CD4-positive, CD25-positive, alpha-beta regulatory T cell (primary cell): Measurements from ENCODE around the gene SLC5A9. TPM values are rescaled to one million over a fixed set of nuclear protein-coding genes. Genes with fewer than 3 reads are reported as not detected.

ENCODE experiments used
- ATAC-seq, 2 donors: fragments of 150-1000 bp; cut with Tn5 transposase; one replicate each; pipeline ENCODE4 v1.10.0; 2021; ENCODE audit warnings: low read depth in 2 of 2, moderate number of reproducible peaks in 2 of 2, moderate library complexity in 1 of 2
- DNase-seq, 3 donors: peaks; one replicate each; pipeline versions ENCODE4 v3.0.0 to v3.0.0-alpha.2; 2012 to 2022; ENCODE audit warnings: mixed read lengths in 1 of 3
- H3K27ac ChIP-seq: one replicate; pipeline ENCODE4 v1.7.0; 2013; ENCODE audit warnings: mild to moderate bottlenecking, low read length; ENCODE audit not compliant: insufficient read depth, poor library complexity, severe bottlenecking
- H3K27me3 ChIP-seq: one replicate; pipeline ENCODE4 v1.7.0; 2013; ENCODE audit warnings: low read length; ENCODE audit not compliant: control insufficient read depth, insufficient read depth
- H3K36me3 ChIP-seq: one replicate; pipeline ENCODE4 v1.7.0; 2013; ENCODE audit warnings: mild to moderate bottlenecking, low read length, moderate library complexity; ENCODE audit not compliant: control insufficient read depth, insufficient read depth
- H3K4me1 ChIP-seq: 2 replicates; pipeline ENCODE4 v1.7.0; 2013; ENCODE audit warnings: mild to moderate bottlenecking, low read length; ENCODE audit not compliant: insufficient read depth, control insufficient read depth, poor library complexity, severe bottlenecking
- H3K4me3 ChIP-seq: one replicate; pipeline ENCODE4 v1.7.0; 2013; ENCODE audit warnings: low read depth, mild to moderate bottlenecking, low read length, moderate library complexity
- H3K9me3 ChIP-seq, 2 experiments: 1 replicate in 1 of 2; 2 replicates in 1 of 2; pipeline ENCODE4 v1.7.0; 2013; ENCODE audit warnings: low read length in 2 of 2, mild to moderate bottlenecking in 1 of 2, moderate library complexity in 1 of 2; ENCODE audit not compliant: control insufficient read depth in 2 of 2
- H3K27ac Mint-ChIP-seq, 3 donors: one replicate each; pipeline ENCODE4 v1.8.0; 2020 to 2022; ENCODE audit warnings: mild to moderate bottlenecking in 3 of 3, mixed read lengths in 3 of 3, moderate library complexity in 2 of 3
- H3K27me3 Mint-ChIP-seq: one replicate; pipeline ENCODE4 v1.8.0; 2022; ENCODE audit warnings: mild to moderate bottlenecking, mixed read lengths
- H3K36me3 Mint-ChIP-seq: one replicate; pipeline ENCODE4 v1.8.0; 2020; ENCODE audit warnings: mixed read lengths
- H3K4me1 Mint-ChIP-seq, 4 donors: one replicate each; pipeline ENCODE4 v1.8.0; 2020 to 2022; ENCODE audit warnings: mixed read lengths in 4 of 4, mild to moderate bottlenecking in 1 of 4
- H3K4me3 Mint-ChIP-seq, 4 donors: one replicate each; pipeline ENCODE4 v1.8.0; 2020 to 2022; ENCODE audit warnings: mild to moderate bottlenecking in 4 of 4, mixed read lengths in 4 of 4, moderate library complexity in 3 of 4
- H3K9me3 Mint-ChIP-seq, 7 donors: one replicate each; pipeline ENCODE4 v1.8.0; 2020 to 2022; ENCODE audit warnings: mixed read lengths in 7 of 7, mild to moderate bottlenecking in 3 of 7, moderate library complexity in 2 of 7
- polyA plus RNA-seq, 4 donors: library from polyadenylated mRNA; unstranded; fragments of 300-500 nt; fragmentation: Illumina TruSeq; gene quantifications; one replicate each; pipeline ENCODE4 v1.2.3, GENCODE V29; 2021
- total RNA-seq: library from RNA; stranded (reverse); gene quantifications from one replicate; pipeline ENCODE4 v1.2.3, GENCODE V29; 2022

SLC5A9 gene
- total and polyA plus RNA-seq, 5 donors from 2014 or later, result not detected

GRCh38 chr1:48221657-48222056 lies 859 bp upstream of the SLC5A9 start:
- H3K9me3 Mint-ChIP-seq, result no peaks in the 10 kb centered on the region

GRCh38 chr1:48223366-48224240 lies 1.1 kb downstream of the SLC5A9 start:
- no peak overlapping the region for H3K27ac ChIP-seq
- no peak for ATAC-seq
- peaks cover 5% of the 10 kb centered on the region for H3K27me3 Mint-ChIP-seq
- no peaks in the 10 kb centered on the region for H3K27me3 ChIP-seq
- DNase-seq, result no peak
- H3K9me3 Mint-ChIP-seq, result no peaks in the 10 kb centered on the region
- H3K4me1 Mint-ChIP-seq, result peaks cover 0 to 4% (median 0%) of the 10 kb centered on the region in 4 donors
- H3K9me3 ChIP-seq, result no peaks in the 10 kb centered on the region
- no peak overlapping the region for H3K4me3 Mint-ChIP-seq
- no peaks in the 10 kb centered on the region for H3K36me3 ChIP-seq
- H3K27ac Mint-ChIP-seq, result no peak overlapping the region
- H3K4me3 ChIP-seq, result no peak overlapping the region
- H3K36me3 Mint-ChIP-seq, result no peaks in the 10 kb centered on the region
- peaks cover 10% of the 10 kb centered on the region for H3K4me1 ChIP-seq

More at GRCh38 chr1:48221657-48222056, 859 bp upstream of the SLC5A9 start:
- H3K4me1 Mint-ChIP-seq, result no peaks in the 10 kb centered on the region
- no peaks in the 10 kb centered on the region for H3K36me3 Mint-ChIP-seq
- Histone ChIP-seq H3K4me3 (no peak overlapping the region), H3K27me3 (no peaks in the 10 kb centered on the region), H3K9me3 (no peaks in the 10 kb centered on the region), H3K36me3 (no peaks in the 10 kb centered on the region), H3K4me1 (no peaks in the 10 kb centered on the region), H3K27ac (no peak overlapping the region)
- peaks cover 5% of the 10 kb centered on the region for H3K27me3 Mint-ChIP-seq
- no peak for DNase-seq
- no peak for ATAC-seq
- H3K27ac Mint-ChIP-seq, result no peak overlapping the region
- no peak overlapping the region for H3K4me3 Mint-ChIP-seq

GRCh38 chr1:48224791-48225190 lies 2.3 kb downstream of the SLC5A9 start:
- no peak overlapping the region for H3K27ac Mint-ChIP-seq
- H3K27me3 ChIP-seq, result no peaks in the 10 kb centered on the region
- no peaks in the 10 kb centered on the region for H3K36me3 Mint-ChIP-seq
- DNase-seq (no peak), ATAC-seq (no peak)
- H3K4me3 Mint-ChIP-seq, result no peak overlapping the region
- no peaks in the 10 kb centered on the region for H3K9me3 Mint-ChIP-seq
- H3K27me3 Mint-ChIP-seq, result peaks cover 5% of the 10 kb centered on the region
- H3K4me3 ChIP-seq, result no peak overlapping the region
- H3K36me3 ChIP-seq, result no peaks in the 10 kb centered on the region
- peaks cover 0 to 4% (median 0%) of the 10 kb centered on the region in 4 donors for H3K4me1 Mint-ChIP-seq
- H3K27ac ChIP-seq, result no peak overlapping the region
- no peaks in the 10 kb centered on the region for H3K9me3 ChIP-seq
- peaks cover 10% of the 10 kb centered on the region for H3K4me1 ChIP-seq

GRCh38 chr1:48225579-48225978 lies 3.1 kb downstream of the SLC5A9 start:
- H3K4me3 ChIP-seq, result no peak overlapping the region
- no peak overlapping the region for H3K27ac ChIP-seq
- ATAC-seq (no peak), DNase-seq (no peak)
- H3K27me3 ChIP-seq, result no peaks in the 10 kb centered on the region
- no peaks in the 10 kb centered on the region for H3K36me3 Mint-ChIP-seq
- no peaks in the 10 kb centered on the region for H3K36me3 ChIP-seq
- peaks cover 0 to 4% (median 0%) of the 10 kb centered on the region in 4 donors for H3K4me1 Mint-ChIP-seq
- H3K27me3 Mint-ChIP-seq, result peaks cover 5% of the 10 kb centered on the region
- peaks cover 10% of the 10 kb centered on the region for H3K4me1 ChIP-seq
- H3K27ac Mint-ChIP-seq, result peak overlapping the region in 2 of 3 donors; percentile 0 to 62
- H3K9me3 ChIP-seq, result no peaks in the 10 kb centered on the region
- H3K4me3 Mint-ChIP-seq, result no peak overlapping the region
- no peaks in the 10 kb centered on the region for H3K9me3 Mint-ChIP-seq

GRCh38 chr1:48227165-48228013 lies 4.9 kb downstream of the SLC5A9 start:
- DNase-seq, result peak in 2 of 3 donors; percentile 19 to 67

GRCh38 chr1:48228156-48228555 lies 5.6 kb downstream of the SLC5A9 start:
- H3K9me3 ChIP-seq, result no peaks in the 10 kb centered on the region
- peaks cover 5% of the 10 kb centered on the region for H3K27me3 Mint-ChIP-seq
- peaks cover 0 to 2% (median 0%) of the 10 kb centered on the region in 7 donors for H3K9me3 Mint-ChIP-seq
- H3K4me3 Mint-ChIP-seq, result no peak overlapping the region
- peak overlapping the region in 2 of 3 donors; percentile 63 to 72 for H3K27ac Mint-ChIP-seq
- H3K4me3 ChIP-seq, result no peak overlapping the region
- no peaks in the 10 kb centered on the region for H3K27me3 ChIP-seq
- peaks cover 10% of the 10 kb centered on the region for H3K4me1 ChIP-seq
- peaks cover 0 to 4% (median 0%) of the 10 kb centered on the region in 4 donors for H3K4me1 Mint-ChIP-seq
- ATAC-seq (no peak), DNase-seq (no peak)
- no peaks in the 10 kb centered on the region for H3K36me3 ChIP-seq
- no peaks in the 10 kb centered on the region for H3K36me3 Mint-ChIP-seq
- peak overlapping the region; percentile 18 for H3K27ac ChIP-seq

More at GRCh38 chr1:48227165-48228013, 4.9 kb downstream of the SLC5A9 start:
- Histone ChIP-seq H3K4me3 (peak overlapping the region; percentile 37), H3K27ac (peak overlapping the region; percentile 18), H3K9me3 (no peaks in the 10 kb centered on the region), H3K27me3 (no peaks in the 10 kb centered on the region), H3K36me3 (no peaks in the 10 kb centered on the region), H3K4me1 (peaks cover 10% of the 10 kb centered on the region)
- H3K27ac Mint-ChIP-seq, result no peak overlapping the region
- H3K9me3 Mint-ChIP-seq, result no peaks in the 10 kb centered on the region
- H3K4me1 Mint-ChIP-seq, result peaks cover 0 to 4% (median 0%) of the 10 kb centered on the region in 4 donors
- no peaks in the 10 kb centered on the region for H3K36me3 Mint-ChIP-seq
- peak; percentile 43 to 47 for ATAC-seq
- H3K27me3 Mint-ChIP-seq, result peaks cover 5% of the 10 kb centered on the region
- no peak overlapping the region for H3K4me3 Mint-ChIP-seq

- Histone ChIP-seq H3K9me3 (no peaks in the 10 kb centered on the region), H3K4me3 (no peak overlapping the region), H3K4me1 (peaks cover 10% of the 10 kb centered on the region), H3K27ac (no peak overlapping the region), H3K36me3 (no peaks in the 10 kb centered on the region), H3K27me3 (no peaks in the 10 kb centered on the region)
- DNase-seq (no peak), ATAC-seq (no peak)
- Mint-ChIP-seq H3K36me3 (no peaks in the 10 kb centered on the region), H3K4me1 (peaks cover 0 to 4% (median 0%) of the 10 kb centered on the region in 4 donors), H3K9me3 (peaks cover 0 to 2% (median 0%) of the 10 kb centered on the region in 7 donors), H3K27me3 (peaks cover 5% of the 10 kb centered on the region), H3K4me3 (peak overlapping the region in 1 of 4 donors; percentile 32), H3K27ac (no peak overlapping the region)
These were observed 6.8 kb downstream of the SLC5A9 start for GRCh38 chr1:48229317-48229716.
